Stomach (tissue), 4 donors: Measurements from ENCODE around the gene CERS4.
"Not testable (repeated sequence)": the region's sequence is repeated elsewhere in the genome, so short reads cannot be mapped to it uniquely, and the experiment has no call there.

Source experiments
- POLR2A ChIP-seq, 4 donors: fragments of 450-650 bp; IDR thresholded peaks; one replicate each; pipeline ENCODE4 v1.6.1; 2016; ENCODE audit warnings: antibody characterized with exemption in 4 of 4, control low read depth in 2 of 4, mild to moderate bottlenecking in 1 of 4, moderate library complexity in 1 of 4
- TF ChIP-seq, protein P1 (sequence below), 7 experiments: fragments of 450-650 bp in 4 of 7; fragments of 200-600 bp in 3 of 7; sonication (generic) in 3 of 7; IDR thresholded peaks; one replicate each; pipeline ENCODE4 v1.5.1; 2016 to 2019; ENCODE audit warnings: antibody characterized with exemption in 7 of 7, control low read depth in 2 of 7, mild to moderate bottlenecking in 1 of 7

DNA sequence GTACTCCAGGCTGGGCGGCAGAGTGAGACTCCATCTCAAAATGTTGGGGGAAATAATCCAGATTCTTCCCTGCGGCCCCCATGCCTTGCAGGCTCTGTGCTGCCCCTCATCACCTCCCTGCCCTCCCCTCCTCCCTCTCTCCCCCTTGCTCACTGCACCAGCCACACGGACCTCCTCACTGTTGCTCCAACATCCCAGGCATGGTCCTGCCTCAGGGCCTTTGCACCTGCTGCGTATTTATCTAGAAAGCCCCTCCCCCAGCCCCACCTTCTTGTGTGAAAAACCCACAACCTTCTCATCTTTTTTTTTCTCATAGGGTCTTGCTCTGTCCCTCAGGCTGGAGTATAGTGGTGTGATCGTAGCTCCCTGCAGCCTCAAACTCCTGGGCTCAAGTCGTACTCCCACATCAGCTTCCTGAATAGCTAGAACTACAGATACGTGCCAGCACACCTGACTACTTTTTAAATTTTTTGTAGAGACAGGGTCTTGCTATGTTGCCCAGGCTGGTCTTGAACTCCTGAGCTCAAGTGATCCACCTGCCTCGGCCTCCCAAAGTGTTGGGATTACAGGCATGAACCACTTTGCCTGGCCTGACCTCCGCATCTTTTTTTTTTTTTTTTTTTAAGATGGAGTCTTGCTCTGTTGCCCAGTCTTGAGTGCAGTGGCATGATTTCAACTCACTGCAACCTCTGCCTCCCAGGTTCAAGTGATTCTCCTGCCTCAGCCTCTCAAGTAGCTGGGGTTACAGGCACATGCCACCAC lies 38.1 kb downstream of the CERS4 start:
- TF ChIP-seq, protein P1, sequence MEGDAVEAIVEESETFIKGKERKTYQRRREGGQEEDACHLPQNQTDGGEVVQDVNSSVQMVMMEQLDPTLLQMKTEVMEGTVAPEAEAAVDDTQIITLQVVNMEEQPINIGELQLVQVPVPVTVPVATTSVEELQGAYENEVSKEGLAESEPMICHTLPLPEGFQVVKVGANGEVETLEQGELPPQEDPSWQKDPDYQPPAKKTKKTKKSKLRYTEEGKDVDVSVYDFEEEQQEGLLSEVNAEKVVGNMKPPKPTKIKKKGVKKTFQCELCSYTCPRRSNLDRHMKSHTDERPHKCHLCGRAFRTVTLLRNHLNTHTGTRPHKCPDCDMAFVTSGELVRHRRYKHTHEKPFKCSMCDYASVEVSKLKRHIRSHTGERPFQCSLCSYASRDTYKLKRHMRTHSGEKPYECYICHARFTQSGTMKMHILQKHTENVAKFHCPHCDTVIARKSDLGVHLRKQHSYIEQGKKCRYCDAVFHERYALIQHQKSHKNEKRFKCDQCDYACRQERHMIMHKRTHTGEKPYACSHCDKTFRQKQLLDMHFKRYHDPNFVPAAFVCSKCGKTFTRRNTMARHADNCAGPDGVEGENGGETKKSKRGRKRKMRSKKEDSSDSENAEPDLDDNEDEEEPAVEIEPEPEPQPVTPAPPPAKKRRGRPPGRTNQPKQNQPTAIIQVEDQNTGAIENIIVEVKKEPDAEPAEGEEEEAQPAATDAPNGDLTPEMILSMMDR (IDR thresholded peaks at IDR 0.05), result not testable (repeated sequence)
- not testable (repeated sequence) for TF ChIP-seq POLR2A (IDR thresholded peaks at IDR 0.05)
